ENCODE measurements around the gene COLEC11.

Gene COLEC11

GRCh38 chr2:3585261-3586109 lies 9.4 kb upstream of the COLEC11 start:
- DNase-seq (ENCODE audit: low read depth) = peak; percentile 31

GRCh38 chr2:3586220-3586619 lies 8.7 kb upstream of the COLEC11 start:
- DNase-seq (ENCODE audit: low read depth) = no peak

GRCh38 chr2:3587021-3587420 lies 7.9 kb upstream of the COLEC11 start:
- no peak for DNase-seq (ENCODE audit: low read depth)

- DNase-seq (ENCODE audit: low read depth) = no peak
Observed at GRCh38 chr2:3587432-3587831, 7.5 kb upstream of the COLEC11 start.

GRCh38 chr2:3588084-3588483 lies 6.8 kb upstream of the COLEC11 start:
- DNase-seq (ENCODE audit: low read depth) = no peak

- no peak for DNase-seq (ENCODE audit: low read depth)
Observed at GRCh38 chr2:3589086-3589485, 5.8 kb upstream of the COLEC11 start.

GRCh38 chr2:3595404-3595803 lies 492 bp downstream of the COLEC11 start:
- no peak for DNase-seq (ENCODE audit: low read depth)

DNA sequence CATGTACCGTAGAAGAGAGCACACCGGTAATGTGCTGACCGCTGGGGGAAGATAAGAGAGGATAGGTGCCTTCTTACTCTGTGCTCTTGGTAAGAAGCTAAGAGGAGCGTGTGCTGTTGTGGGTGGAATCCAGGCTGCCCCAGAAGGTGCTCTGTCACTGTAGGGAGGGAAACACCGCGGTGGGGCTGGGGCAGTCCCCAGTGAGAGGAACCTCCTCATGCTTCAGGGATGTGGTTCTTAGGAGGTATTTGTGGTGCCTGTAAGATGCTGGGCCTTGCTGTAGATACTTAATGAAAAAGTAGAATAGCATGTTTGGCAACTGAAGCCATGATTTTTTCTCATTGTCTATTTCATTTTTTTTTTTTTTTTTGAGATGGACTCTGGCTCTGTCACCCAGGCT lies 1.1 kb downstream of the COLEC11 start:
- no peak for DNase-seq (ENCODE audit: low read depth)

DNA sequence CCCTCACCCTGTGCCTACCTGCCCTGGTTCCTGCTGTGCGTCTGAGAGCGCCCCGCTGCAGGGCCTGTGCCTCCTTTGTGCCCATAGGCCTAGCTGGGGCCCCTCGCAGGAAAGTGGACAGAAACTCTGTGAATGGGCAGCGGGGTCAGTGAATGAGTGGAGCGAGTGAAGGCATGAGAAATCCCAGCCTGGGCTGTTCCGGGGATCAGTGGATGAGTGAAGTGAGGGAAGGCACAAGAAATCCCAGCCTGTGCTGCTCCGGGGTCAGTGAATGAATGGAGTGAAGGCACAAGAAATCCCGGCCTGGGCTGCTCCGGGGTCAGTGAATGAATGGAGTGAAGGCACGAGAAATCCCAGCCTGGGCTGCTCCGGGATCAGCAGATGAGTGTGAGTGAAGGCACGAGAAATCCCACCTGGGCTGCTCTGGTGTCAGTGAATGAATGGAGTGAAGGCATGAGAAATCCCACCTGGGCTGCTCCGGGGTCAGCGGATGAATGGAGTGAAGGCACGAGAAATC lies 2.0 kb downstream of the COLEC11 start:
- DNase-seq (ENCODE audit: low read depth) = no peak

DNA sequence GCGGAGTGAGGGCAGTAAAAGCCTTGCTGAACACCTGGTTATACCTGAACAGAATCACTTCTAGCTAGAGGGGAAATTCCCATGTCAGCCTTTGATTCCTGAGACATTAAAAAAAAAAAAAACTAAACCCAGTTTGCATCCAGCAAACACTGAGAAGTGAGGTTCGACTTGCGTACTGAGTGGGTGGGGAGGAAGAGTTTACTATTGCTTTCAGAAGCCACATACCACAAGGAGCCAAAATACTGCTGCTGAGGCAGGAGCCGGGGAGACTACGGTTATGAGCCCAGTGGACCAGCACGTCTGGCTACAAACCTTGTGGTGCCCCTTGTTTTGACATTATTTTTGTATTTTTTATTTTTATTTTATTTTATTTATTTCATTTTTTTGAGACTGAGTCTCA lies 2.7 kb downstream of the COLEC11 start:
- no peak for DNase-seq (ENCODE audit: low read depth)

DNA sequence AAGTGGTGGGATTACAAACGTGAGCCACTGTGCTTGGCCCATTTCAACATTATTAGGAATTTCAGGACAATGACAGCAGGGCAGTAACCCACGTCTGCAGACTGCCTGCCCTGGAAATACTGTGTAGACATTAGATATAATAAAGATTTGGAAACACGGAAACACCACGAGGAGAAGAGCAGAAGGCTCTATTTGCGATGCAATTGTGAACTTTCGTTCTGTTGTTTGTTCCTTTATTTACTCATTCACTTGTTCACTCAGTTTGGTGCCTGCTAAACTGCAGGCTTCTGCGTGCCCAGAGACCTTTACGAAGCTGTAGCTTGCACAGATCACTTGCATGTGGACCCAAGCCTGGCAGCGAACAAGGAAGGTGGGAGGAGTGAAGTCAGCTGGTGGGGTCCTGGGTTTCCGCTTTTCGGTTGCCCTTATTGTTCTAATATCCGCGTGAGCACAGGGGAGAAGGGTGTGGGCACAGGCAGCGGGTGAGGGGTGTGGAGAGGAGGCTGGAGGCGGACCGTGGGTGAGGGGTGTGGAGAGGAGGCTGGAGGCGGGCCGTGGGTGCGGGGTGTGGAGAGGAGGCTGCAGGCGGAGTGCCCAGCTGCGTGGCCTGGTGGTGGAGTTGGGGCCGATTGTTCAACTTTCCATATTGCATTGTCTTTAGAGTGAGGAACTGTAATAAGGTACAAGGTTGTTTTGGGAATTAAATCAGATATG lies 3.4 kb downstream of the COLEC11 start:
- DNase-seq (ENCODE audit: low read depth) = no peak

GRCh38 chr2:3598912-3599854 lies 4.3 kb downstream of the COLEC11 start:
- no peak for DNase-seq (ENCODE audit: low read depth)

- no peak for DNase-seq (ENCODE audit: low read depth)
Observed at GRCh38 chr2:3600256-3600855, 5.4 kb downstream of the COLEC11 start.

DNA sequence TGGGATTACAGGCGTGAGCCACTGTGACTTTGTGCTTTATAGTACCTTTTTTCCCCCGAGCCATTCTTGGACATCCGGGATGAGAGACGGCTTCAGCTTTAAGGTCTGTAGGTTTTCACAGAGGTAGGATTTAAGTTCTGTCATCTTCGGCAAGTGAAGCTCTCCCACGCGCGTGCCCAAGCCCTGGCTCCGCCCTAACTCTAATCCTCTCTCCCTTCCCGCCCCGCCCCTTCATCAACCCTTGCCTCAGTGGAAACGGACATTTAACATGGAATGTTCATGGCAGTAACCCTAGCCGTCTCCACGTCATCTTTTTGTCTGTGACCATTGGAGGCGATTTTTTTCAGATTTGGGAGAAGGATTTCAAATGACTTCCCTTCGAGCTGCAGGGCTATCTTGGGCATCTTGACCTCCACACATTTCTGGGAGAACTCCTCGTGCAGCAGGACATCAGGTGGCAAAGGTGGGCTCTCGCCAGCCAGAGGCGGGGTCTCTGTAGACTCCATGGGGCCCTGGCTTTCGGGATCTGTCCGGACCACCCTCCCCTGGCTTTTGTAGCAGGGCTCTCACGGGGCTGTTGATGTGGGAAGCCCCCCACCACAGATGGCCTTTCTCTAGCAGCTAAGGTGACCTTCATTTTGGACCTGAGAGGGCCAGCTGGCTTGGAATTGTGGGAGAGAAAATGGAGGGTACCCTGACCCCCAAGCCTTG lies 6.8 kb downstream of the COLEC11 start:
- DNase-seq (ENCODE audit: low read depth) = no peak

DNA sequence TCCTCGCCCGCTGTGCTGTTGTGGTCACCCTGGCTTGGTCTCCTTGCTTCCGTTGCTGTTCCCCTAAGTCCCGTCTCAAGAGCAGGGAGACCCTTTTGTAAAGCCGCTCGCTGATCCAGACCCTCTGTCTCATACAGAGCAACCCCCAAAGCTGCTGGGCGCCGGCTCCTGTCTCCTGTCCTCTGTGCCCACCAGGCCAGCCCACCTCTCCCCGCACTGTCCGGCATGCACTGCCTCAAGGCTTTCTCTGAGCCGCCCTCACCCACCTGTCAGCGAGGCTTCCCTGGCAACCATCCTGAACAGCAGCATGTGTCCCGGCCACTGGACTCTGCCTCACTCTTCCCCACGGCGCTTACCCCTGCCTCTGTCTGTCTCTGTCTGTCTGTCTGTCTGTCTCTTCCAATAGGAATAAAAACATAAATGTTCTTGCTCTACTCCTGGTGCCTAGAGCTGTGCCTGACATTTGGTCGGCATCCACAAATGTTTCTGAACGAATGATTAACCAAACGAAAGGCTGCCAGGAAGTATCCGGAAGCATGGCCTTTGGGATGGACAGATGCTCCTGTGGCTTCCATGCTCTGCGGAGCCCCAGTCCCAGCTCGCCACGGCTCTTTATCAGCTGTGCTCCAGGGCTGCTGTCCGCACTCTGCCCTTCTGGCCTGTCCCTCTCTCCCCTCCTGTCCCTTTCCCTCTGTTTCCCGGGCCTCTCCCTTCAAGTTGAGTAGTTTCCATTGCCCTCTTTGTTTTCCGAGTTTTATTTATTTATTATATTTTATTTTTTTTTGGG lies 7.8 kb downstream of the COLEC11 start:
- DNase-seq (ENCODE audit: low read depth) = no peak

DNA sequence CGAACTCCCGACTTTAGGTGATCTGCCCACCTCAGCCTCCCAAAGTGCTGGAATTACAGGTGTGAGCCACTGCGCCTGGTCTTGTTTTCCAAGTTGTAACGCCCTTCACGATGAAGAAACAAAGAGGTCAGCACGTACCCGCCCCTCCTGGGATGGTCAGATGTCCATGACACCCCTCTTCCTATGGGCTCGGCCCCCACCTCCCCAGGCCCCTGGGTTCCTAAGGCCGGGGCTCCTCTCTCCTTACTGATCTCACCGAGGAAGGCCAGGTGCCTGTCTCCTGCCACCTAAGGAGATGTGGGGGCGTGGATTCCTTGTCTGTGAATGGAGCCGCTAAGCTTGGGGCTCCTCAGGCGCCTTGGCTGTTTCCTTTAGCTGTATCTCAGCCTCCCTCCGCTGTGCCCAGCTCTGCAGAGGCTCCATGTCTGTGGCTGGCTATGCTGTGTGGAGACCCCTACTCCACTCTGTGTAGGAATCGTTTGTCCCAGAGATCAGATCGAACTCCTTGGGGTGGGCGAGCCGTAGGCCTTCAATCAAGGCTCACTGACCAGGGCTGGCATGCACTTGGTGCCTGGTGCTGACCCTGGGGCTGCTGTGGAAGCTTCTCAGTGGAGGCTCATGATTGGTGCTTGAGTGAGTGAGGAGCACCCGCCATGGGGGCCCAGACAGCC lies 8.8 kb downstream of the COLEC11 start:
- no peak for DNase-seq (ENCODE audit: low read depth)

DNA sequence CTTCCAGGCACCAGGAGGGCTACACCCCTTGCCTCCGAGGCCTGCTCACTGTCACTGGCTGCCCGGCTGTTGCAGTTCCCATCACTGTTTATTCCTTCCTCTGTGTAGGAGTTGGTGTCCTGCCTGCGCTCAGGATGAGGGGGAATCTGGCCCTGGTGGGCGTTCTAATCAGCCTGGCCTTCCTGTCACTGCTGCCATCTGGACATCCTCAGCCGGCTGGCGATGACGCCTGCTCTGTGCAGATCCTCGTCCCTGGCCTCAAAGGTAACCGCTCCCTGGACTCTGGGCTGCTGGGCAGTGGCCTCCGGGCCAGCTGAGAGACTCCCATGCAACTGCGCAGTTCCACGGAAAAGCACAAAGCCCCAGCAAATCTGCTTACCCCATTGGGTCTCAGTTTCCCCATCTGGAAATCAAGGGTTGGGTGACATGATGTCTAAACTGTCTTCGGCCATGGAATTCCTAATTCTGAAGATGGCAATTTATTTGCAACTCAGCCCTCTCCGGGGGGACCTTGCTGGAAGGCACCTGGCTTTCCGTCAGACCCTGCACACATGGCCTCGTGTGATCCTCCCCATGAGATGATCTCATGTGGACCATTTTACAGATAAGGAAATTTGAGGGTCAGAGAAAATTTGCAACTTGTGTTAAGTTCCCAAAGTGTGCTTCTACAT lies 9.4 kb downstream of the COLEC11 start:
- no peak for DNase-seq (ENCODE audit: low read depth)

DNA sequence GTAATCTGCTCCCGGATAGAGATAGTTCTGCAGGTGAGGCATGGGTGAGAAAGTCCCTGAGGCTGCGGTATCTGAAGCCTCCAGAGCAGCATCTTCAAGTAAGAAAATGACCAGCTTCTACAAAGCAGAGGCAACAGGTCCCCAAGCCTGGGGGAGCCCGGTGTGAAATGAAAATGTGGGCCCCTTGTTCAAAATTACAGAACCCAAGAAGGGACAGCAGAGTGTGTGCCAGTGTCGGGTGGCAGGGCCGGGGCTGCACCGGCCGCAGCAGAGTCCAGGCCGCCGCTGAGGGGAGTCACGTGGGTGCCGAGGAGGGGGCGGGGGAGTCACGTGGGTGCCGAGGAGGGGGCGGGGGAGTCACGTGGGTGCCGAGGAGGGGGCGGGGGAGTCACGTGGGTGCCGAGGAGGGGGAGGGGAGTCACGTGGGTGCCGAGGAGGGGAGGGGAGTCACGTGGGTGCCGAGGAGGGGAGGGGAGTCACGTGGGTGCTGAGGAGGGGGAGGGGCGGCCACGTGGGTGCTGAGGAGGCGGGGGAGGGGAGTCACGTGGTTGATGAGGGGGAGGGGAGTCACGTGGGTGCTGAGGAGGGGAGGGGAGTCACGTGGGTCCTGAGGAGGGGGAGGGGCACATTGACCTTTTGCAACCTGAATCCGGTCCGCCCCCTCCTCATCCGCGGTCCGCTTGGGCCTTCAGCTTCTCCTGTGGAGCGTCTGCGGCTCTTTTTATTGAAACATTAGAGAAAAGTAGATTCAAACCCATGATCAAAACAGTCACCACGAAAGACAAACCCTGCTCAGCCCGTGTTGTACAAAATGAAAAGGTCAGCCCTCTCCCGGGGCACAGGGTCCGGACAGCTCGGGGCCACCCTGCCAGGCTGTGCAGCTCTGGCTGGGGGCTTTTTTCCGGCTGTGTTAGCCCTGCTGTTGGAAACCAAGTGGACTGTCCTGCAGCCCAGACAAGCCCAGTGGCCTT lies 10.4 kb downstream of the COLEC11 start:
- DNase-seq (ENCODE audit: low read depth) = peak; percentile 3

All from stromal cell of bone marrow (primary cell).